ENCODE measurements around the gene FGD4.

FGD4 gene

DNA sequence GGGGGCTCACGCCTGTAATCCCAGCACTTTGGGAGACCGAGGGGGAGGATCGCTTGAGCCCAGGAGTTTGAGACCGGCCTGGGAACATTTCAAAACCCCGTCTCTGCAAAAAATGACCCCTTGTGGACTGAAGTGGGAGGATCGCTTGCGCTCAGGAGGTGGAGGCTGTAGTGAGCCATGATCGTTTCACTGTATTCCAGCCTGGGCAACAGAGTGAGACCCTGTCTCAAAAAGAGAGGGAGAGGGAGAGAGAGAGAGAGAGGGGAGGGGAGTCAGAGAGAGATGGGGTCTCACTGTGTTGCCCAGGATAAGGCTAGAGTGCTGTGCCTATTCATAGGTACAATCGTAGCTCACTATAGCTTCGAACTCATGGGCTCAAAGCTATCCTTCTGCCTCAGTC, 2.8 kb downstream of the FGD4 start:
- in situ Hi-C loops (cut with MboI; ENCODE audit: low sequenced_read_pairs) = no loop called here

DNA sequence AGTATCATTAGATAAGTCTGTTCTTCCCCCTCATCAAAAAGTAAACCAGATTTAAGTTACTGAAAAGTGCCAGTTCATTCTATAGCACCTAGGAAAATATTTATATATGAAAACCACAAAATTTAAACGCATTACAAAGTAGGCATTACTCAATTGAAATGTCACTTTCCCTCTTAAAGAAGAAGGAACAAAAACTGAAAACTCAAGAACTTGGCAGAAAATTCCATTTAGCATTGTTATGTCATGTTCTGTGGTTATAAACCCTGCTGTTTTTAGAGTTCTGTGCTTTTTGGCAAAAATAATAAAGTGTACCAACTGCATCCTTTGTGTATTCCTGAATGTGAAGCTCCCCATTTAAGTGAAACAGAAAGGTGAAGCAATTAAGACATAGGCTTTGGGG, 3.6 kb downstream of the FGD4 start:
- in situ Hi-C loops (cut with MboI; ENCODE audit: low sequenced_read_pairs) = no loop called here

DNA sequence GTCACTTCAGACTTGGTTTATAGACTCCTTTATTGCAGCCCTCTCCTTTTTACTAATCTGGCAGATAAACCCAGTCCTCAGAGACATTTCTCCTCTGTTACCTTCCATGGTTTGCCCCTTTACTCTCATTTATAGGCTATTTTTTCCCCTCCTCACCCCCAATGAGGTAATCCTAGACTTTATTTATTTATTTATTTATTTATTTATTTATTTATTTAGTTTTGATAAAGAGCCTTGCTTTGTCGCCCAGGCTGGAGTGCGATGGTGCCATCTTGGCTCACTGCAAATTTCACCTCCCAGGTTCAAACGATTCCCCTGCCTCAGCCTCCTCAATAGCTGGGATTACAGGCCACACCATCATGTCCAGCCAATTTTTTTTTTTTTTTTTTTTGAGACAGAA, 8.4 kb downstream of the FGD4 start:
- in situ Hi-C loops (cut with MboI; ENCODE audit: low sequenced_read_pairs) = no loop called here

DNA sequence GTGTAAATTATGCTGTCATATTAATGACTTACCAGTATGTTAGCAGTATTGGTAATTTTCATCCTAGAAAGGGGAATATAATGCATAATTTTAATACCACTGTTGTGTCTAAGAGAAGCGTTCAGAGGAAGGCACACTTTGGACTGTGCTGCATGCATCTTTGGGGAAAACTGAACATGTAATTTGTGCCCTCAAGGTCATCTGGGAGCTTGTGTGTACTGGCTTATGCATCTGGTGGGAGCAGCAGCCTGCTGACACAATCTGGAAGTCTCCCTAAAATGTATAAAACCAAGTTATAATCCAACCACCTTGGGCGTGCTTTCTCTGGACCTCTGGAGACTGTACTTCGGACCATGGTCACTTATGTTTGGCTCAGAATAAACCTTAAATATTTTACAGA, 14.1 kb downstream of the FGD4 start:
- in situ Hi-C loops (cut with MboI; ENCODE audit: low sequenced_read_pairs) = no loop called here

DNA sequence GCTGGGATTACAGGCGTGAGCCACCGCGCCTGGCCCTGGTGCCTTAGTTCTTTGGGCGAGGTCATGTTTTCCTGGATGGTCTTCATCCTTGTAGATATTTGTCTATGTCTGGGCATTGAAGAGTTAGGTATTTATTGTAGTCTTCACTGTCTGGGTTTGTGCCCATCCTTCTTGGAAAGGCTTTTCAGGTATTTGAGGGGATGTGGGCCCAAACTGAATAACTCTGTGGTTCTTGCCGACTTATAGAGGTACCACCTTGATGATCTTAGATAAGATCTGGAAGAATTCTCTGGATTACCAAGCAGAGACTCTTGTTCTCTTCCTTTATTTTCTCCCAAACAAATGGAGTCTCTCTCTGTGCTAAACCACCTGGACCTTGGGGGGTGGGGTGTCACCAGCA, 18.9 kb downstream of the FGD4 start:
- in situ Hi-C loops (cut with MboI; ENCODE audit: low sequenced_read_pairs) = no loop called here

DNA sequence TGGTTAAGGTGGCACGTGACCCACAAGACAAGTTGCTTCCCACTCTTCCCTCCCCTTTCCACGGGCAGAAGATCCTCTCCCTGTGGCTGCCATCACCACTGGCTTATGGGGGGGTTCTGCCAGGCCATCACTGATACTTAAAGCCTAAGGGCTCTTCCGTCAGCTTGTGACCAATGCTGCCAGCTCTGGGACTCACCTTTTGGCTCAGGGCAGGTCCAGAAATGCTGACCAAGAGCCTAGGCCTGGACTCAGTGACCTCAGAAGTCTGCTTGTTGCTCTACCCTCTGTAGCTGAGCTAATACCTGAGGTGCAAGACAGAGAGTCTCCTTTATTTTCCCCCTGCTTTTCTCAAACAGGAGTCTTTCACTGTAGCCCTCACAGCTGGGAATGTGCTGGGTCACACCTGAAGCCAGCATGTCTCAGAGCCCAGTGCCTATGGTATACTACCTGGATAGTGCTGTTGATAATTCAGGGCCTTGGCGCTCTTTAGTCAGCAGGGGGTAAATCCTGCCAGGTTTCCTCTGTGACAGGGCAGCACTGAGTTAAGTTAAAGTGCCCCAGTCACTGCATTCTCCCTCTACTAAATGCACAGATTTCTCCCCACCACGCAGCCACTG, 19.7 kb downstream of the FGD4 start:
- in situ Hi-C loops (cut with MboI; ENCODE audit: low sequenced_read_pairs) = no loop called here

DNA sequence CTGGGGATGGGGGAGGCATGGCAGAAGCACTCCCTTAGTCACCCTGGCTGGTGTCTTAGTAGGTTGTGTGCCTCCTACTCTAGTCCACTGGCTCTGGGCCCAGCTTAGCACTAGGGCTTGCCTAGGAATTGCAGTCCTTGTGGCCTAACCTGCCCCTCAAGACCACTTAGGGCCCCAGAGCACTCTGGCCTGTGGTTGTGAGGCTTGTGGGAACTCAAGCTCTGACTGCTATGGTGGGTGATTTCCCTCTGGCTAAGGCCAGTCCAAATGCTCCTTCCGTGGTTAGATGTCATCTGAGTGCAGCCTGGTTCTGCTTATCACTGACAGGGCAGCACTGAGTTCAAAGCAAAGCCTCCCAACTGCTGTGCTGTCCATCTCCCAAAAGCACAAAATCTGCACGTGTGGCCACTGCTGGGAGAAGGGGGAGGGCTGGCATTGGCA, 20.2 kb downstream of the FGD4 start:
- in situ Hi-C loops (cut with MboI; ENCODE audit: low sequenced_read_pairs) = no loop called here

DNA sequence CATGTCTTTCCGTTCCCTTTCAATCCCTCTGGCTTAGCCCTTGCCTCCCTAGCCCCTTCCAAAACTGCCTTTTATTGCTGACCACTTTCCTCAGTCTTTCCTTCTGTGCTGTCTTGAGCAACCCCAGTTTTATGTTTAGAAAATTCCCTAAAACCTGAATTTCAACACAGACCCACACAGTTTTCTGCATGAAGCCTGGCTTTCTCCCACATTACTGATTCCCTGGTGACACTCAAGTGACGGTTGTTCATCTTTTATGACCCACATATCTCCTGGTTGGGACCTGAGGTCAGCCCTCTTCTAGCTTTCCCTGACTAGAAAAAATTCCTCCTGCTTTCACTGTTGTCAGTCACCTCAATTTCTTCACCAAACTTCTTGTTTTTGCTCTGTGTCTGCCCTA, 21.0 kb downstream of the FGD4 start:
- in situ Hi-C loops (cut with MboI; ENCODE audit: low sequenced_read_pairs) = no loop called here

DNA sequence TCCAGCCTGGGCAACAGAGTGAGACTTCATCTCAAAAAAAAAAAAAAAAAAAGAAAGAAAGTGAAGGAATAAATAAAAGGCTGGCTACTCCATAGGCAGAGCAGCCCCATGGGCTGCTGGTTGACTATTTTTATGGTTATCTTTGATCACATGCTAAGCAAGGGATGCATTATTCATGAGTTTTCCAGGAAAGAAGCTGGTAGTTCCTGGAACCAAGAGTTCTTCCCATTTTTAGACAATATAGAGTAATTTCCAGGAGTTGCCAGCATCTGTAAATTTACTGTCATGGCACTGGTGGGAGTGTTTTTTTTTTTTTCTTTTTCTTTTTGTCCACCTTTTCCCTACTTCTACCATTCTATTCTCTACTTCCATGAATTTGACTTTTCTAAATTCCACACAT, 24.2 kb downstream of the FGD4 start:
- in situ Hi-C loops (cut with MboI; ENCODE audit: low sequenced_read_pairs) = no loop called here

DNA sequence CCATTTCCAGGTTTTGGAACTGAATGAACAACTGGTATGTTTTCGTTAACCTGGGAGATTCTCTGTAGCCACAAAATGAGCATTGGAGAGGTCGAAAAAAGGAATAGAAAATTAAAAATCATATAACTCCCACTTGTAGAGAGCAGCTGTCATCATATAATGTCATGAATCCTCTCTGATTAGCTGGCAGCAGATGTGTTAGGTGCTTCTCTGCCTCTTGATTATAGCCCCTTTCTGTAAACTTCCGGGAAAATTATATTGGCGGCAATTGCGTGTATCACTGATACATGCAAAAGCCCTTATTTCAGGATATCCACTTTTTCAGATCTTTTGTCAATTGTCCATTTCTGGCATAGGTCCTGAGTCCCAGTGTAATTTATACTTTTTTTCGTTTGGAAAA, 31.7 kb downstream of the FGD4 start:
- in situ Hi-C loops (cut with MboI; ENCODE audit: low sequenced_read_pairs) = no loop called here

DNA sequence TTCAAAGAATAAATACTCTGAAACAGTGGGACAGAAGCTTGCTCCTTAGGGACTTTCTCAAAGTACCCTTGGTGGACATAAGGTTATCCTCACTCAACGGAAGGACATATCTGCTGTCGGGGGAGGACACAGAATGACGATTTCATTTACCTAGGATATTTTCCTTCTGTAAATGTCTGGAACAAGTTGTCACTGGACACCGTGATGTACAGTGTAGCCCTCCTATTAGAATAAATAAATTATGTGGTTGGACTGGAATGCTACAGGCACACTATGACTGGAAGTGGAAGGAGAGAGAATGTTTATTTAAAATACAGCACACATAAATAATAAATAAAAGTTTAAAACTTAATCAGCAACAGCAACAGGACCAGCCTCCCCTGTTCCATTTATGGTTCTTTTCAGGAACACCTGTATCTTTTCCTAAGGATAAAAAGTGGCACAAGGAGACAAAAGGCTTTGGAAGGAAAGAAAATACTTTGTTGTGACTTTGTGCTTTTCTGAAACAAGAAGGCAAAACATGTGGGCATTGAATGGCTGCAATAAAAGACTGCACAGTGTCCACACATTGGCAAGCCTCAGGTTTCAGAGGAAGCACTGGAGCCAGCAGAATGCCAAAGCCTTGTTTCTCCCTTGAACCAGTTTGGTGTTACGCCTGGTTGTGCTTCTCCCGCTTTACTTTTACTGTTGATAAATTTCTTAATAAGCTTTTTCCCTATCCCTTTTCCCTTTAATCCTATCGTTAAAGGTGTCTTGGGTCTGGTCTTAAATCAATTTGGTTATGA, 36.8 kb downstream of the FGD4 start:
- in situ Hi-C loops (cut with MboI; ENCODE audit: low sequenced_read_pairs) = no loop called here

DNA sequence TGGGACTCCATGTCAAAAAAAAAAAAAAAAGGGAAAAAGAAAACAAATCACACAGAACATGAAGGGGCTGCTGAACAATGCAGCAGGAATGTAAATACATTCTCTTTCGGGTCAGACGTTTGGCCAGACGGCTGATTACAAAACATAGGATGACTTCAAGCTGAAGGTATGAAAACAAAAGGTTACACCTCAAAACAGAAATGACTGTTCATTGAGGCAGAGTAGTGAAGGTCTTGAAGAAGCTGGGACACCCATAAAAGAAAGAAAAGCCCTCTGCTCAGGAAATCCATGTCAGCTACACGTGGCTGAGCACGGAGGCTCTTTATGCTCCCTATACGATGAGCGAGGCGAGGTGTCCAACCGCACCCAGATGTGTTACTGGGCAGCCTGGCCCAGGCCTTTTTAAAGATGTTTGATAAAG, 37.7 kb downstream of the FGD4 start:
- in situ Hi-C loops (cut with MboI; ENCODE audit: low sequenced_read_pairs) = no loop called here

DNA sequence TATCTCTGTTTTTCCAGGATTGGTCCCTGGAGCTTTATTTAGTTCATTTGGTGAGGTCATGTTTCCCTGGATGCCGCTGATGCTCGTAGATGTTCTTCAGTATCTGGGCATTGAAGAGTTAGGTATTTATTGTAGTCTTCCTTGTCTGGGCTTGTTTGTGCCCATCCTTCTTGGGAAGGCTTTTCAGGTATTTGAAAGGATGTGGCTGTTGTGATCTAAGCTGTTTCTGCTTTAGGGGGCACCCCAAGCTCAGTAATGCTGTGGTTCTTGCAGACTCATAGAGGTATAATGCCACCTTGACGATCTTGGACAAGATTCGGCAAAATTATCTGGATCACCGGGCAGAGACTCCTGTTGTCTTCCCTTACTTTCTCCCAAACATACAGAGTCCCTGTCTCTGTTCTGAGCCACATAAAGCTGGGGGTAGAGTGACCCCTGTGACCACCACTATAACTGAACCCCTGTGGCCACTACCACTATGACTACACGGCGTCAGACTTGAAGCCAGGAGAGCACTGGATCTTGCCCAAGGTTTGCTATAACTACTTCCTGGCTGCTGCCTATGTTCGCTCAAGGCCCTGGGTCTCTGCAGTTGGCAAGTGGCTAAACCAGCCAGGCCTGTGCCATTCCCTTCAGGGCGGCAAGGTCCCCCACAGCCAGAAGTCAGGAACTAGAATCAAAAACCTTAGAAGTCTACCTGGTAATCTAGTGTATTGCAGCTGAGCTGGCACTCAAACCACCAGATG, 40.9 kb downstream of the FGD4 start:
- in situ Hi-C loops (cut with MboI; ENCODE audit: low sequenced_read_pairs) = no loop called here

DNA sequence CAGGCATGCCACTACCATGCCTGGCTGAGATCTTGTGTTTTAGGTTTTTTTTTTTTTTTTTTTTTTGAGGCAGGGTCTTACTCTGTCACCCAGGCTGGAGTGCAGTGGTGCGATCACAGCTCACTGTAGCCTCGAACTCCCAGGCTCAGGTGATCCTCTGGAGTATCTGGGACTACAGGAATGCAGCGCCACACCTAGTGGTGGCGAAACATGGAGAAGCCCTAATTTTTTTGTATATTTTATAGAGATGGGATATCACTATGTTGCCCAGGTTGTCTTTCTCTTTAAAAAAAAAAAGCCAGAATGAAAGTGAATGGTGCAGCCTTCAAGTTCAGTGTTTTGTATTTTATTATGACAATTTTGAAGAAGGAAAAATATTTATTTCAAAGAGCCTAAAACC, 44.1 kb downstream of the FGD4 start:
- in situ Hi-C loops (cut with MboI; ENCODE audit: low sequenced_read_pairs) = no loop called here

DNA sequence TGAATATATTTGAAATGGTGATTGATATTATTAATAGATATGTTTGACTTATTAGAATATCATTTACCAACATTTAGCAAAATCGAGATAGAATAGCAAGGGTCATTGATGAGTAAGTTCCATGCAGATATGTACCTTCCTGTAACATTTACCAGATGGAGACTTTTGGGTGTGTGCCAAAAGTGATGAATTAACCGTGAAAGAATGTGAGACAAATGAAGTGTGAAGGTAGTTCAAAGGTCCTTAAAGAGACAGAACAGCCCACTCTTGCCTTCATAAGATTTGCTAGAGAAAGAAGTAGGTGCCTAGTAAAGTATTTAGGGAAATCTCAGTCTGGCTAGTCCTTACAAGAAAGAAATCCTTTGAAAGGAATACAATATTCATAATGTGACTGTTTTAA, 45.5 kb downstream of the FGD4 start:
- in situ Hi-C loops (cut with MboI; ENCODE audit: low sequenced_read_pairs) = no loop called here

DNA sequence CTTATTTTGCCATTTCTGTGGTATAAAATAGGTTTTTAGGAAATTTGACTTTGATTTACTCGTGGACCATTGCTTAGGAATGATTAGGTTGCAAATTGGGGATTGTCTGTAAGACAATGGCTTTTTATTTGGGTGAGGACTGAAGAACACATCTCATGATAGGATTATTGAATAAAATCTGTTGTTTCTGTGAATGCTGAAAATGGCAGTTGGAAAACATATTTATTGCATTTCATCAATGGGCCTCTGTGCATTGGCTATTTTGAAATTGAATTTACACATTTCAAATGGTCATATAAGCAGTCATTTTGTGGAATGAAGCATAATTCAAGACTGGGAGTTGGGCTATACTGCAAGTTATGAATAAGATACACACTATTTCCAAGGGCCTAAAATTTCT, 46.0 kb downstream of the FGD4 start:
- in situ Hi-C loops (cut with MboI; ENCODE audit: low sequenced_read_pairs) = no loop called here

DNA sequence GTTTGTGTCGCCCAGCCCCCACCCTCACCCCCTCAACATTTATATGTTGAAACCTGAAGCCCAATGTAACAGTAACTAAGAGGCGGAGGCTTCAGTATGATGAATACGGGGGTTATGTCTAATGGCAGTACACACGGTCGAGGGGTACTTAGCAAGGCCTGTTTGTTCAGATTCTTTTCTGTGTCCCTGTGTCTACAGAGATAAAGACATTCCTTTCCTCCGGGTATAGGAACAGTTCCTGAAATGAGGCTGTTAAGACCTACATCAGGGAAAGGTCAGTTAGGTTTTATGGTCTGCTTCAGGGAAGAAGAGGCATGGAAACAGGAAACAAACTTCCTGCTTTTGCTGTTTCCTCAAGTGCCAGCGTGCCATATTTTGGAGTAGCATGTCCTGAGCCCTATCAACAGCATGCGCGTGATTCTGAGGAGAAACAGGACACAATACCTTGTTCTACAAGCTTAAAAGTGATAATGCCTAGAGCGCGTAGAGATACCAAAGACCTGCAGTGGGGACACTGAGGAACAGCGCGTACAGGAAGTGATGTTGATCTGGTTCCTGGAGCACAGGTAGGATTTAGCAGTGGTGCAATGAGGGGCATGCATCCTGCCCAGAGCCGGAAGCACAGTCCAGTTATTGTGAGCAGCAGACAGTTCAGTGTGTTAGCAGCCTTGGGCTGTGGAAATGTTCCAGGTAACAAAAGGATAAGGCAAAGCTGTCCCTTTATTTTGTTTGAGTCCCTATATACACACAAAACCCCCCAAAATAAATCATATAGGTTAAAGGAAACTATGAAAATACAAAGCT, 47.2 kb downstream of the FGD4 start:
- in situ Hi-C loops (cut with MboI; ENCODE audit: low sequenced_read_pairs) = no loop called here

DNA sequence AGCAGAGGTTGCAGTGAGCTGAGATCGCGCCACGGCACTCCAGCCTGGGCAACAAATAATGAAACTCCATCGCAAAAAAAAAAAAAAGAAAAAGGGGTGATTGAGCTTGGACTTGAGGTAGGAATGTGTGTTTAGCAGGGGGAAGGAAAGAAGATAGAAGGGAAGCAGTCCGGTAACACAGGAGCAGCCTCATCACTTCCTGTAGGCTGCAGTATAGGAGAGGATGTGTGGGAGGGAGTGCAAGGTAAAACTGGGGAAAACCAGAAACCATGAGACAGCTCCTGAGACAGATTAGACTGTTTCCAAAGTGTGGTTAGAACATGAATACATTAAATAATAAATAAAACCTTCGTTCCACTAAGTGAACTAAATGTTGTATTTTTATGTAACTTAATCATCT, 49.2 kb downstream of the FGD4 start:
- in situ Hi-C loops (cut with MboI; ENCODE audit: low sequenced_read_pairs) = no loop called here

DNA sequence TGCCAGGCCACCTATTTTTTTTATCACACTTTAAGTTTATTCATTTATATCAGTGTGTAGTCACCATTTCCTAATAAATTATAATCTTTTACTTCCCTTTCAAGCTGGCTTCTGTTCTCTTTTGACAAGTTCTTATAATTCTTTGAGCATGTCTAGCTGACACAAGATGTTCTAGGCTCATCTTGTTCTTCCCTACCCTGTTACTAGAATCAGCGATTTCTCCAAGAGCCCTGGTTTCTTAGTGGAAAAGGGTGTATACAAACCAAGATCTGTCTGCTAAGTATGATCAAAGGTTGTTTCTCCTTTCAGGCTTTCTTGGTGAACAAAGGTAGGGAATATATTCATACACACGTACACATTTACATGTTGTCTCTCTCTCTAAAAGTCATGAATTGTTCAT, 51.0 kb downstream of the FGD4 start:
- in situ Hi-C loops (cut with MboI; ENCODE audit: low sequenced_read_pairs) = loop anchor here (5.0 kb wide), 1 partner anchor 207 kb away; no protein-coding TSS in a partner anchor

DNA sequence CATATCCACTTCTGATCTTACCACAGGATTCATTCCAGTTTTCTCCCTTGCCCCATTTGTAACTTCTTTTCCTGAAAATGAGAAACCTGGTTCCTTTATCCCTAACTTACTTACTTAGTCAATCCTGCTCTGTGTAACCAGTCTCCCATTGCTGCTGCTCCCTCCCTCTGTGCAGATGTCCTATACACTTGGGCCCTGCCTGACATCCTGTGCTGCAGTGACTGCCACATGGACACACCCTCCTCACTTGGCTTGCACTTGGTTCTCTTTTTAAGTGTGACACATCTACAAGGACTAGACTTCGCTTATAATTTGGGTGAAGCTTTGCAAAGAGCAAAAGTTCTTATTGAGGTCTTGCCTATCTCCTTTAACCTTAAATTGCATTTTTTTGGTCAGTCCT, 51.4 kb downstream of the FGD4 start:
- in situ Hi-C loops (cut with MboI; ENCODE audit: low sequenced_read_pairs) = loop anchor here (5.0 kb wide), 1 partner anchor 207 kb away; no protein-coding TSS in a partner anchor

DNA sequence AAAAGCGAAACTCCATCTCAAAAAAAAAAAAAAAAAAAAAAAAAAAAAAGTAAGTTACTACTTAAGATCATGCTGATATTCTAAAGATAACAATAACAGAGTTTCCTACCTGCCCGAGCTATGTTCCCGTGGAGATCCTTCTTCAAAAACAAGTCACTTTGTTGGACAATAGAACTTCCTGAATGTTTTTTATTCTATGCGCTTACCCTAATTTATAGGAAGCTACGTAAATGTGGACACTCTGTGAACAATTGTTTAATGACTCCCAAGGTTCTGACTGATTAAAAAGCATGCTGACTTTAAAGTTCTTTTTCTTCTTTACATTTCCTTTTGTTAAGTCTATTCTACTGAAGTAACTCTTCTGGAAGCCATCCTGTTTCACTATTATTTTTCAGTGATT, 52.5 kb downstream of the FGD4 start:
- in situ Hi-C loops (cut with MboI; ENCODE audit: low sequenced_read_pairs) = loop anchor here (5.0 kb wide), 1 partner anchor 205 kb away; no protein-coding TSS in a partner anchor

All from HL-60/S4 (cell line).